PC-3 (cell line): ENCODE data around the gene STRBP.

ENCODE experiments used
- EZH2phosphoT487 ChIP-seq: fragments of 300-600 bp; sonication (generic); IDR thresholded peaks from 2 replicates; pipeline ENCODE4 v1.6.1; 2018; ENCODE audit warnings: mild to moderate bottlenecking, antibody characterized with exemption, low read length, borderline replicate concordance
- TF ChIP-seq, protein P1 (sequence below): fragments of 300-600 bp; sonication (generic); conservative IDR thresholded peaks from 2 replicates; pipeline ENCODE4 v1.5.1; 2017; ENCODE audit warnings: antibody characterized with exemption, low read depth, mild to moderate bottlenecking, low read length

DNA sequence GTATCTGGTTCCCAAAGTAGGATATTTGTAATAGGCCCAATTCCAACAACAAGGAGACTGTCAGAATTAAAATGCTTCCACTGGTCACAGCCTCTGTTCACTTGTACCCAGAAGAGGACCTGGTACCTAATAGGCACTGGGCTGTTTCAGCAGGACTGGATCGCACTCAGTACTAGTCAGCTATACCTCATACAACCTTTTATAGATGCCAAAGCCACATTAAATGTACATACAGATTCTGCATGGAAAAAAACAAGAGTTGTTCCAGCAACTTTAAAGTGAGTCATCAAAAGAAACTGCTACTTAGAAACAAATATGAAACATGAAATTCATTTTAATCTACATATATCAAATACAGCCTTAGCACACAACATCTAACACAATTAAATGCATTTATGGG is 147.4 kb downstream of the STRBP start:
- TF ChIP-seq, protein P1, sequence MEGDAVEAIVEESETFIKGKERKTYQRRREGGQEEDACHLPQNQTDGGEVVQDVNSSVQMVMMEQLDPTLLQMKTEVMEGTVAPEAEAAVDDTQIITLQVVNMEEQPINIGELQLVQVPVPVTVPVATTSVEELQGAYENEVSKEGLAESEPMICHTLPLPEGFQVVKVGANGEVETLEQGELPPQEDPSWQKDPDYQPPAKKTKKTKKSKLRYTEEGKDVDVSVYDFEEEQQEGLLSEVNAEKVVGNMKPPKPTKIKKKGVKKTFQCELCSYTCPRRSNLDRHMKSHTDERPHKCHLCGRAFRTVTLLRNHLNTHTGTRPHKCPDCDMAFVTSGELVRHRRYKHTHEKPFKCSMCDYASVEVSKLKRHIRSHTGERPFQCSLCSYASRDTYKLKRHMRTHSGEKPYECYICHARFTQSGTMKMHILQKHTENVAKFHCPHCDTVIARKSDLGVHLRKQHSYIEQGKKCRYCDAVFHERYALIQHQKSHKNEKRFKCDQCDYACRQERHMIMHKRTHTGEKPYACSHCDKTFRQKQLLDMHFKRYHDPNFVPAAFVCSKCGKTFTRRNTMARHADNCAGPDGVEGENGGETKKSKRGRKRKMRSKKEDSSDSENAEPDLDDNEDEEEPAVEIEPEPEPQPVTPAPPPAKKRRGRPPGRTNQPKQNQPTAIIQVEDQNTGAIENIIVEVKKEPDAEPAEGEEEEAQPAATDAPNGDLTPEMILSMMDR, result no peak
- TF ChIP-seq EZH2phosphoT487, result no peak
